OCI-LY1 (cell line): ENCODE data around the gene BICD1.

Experiments
- CTCF ChIP-seq: fragments of 200-600 bp; sonication (generic), shearing (Covaris generic); IDR thresholded peaks from 2 replicates; pipeline ENCODE4 v1.5.1; 2017; ENCODE audit warnings: mild to moderate bottlenecking, antibody characterized with exemption, low read length, moderate library complexity, mixed read lengths
- EZH2 ChIP-seq: fragments of 200-600 bp; sonication (generic), shearing (Covaris generic); IDR thresholded peaks from 2 replicates; pipeline ENCODE4 v1.8.0; 2017; ENCODE audit warnings: borderline replicate concordance, mixed run types, mild to moderate bottlenecking, antibody characterized with exemption, low read length, moderate library complexity, mixed read lengths

GRCh38 chr12:32148372-32148771 lies 41.7 kb downstream of the BICD1 start:
- TF ChIP-seq CTCF (no peak), EZH2 (no peak)
